ENCODE results near the gene LONP2.
"Not testable (repeated sequence)": the region's sequence is repeated elsewhere in the genome, so short reads cannot be mapped to it uniquely, and the experiment has no call there.

The LONP2 gene

DNA sequence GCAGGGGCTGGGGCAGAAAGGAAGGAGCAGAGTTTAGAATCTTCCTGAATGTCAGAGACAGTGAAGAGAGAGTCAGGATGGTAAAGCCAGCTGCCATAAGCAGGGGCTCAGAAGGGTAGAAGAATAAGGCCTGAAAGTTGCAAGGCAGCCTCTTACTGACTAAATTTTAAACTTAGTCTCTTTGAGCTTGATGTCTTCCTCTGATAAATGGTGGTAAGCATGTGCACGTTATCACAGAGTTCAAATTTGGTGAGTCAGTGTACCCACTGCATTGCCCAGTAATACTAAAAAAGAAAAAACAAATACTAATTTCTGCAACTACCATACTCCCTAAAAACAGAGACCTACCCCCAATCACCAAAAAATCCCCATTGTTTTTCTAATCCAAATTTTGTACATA lies 96.0 kb downstream of the LONP2 start:
- DNase-seq, result no peak

DNA sequence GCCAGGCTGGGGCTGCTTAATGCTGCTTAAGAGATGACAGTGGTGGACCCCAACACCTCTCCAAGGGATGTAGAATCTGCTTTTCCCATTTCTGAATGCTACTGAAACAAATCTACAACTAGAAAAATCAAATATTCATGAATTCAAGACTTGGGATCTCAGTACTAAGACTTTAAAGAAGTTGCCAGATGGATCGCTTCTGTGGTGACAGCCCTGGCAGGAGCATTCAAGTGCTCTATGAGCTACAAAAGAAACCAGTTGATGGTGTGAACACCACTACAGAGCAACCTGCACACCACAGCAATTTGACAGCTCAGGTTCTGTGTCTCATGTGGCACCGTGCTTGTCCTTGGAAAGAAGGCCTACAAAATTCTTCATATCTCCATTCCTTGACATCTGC lies 98.5 kb downstream of the LONP2 start:
- no peak for DNase-seq

DNA sequence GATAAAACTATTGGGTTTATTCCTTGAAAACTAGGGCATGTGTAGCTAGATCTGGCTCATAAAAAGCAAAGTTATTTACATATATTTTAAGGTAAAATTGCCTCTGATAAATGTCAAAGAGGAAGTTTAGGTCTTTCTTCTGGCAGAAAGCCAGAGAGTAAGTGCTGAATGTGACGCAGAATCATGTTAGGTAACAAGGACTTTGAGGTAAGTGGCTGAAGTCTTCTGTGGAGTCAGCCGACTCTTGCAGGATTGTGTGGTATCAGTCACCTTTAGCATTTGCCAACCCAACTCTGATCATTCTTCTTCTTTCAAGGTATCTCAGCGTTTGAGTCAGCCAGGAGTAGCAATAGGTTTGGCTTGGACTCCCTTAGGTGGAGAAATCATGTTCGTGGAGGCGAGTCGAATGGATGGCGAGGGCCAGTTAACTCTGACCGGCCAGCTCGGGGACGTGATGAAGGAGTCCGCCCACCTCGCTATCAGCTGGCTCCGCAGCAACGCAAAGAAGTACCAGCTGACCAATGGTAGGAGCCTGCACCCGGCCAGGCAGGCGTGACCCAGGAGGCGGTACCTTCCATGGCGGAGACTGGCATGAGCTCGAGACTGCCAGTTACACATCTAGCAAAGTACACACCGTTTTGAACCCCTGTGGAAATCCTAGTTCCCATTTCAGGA lies 103.2 kb downstream of the LONP2 start:
- DNase-seq, result no peak

DNA sequence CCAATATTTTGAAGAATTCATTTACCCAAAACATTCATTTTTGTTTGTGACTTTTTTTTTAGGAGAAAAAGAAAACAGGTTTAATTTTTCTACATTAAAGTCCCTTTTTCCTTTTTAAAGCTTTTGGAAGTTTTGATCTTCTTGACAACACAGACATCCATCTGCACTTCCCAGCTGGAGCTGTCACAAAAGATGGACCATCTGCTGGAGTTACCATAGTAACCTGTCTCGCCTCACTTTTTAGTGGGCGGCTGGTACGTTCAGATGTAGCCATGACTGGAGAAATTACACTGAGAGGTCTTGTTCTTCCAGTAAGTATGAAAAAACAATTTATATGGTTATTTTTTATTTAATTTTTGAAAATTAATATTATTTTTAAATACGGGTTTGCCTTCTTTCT lies 103.9 kb downstream of the LONP2 start:
- no peak for DNase-seq

DNA sequence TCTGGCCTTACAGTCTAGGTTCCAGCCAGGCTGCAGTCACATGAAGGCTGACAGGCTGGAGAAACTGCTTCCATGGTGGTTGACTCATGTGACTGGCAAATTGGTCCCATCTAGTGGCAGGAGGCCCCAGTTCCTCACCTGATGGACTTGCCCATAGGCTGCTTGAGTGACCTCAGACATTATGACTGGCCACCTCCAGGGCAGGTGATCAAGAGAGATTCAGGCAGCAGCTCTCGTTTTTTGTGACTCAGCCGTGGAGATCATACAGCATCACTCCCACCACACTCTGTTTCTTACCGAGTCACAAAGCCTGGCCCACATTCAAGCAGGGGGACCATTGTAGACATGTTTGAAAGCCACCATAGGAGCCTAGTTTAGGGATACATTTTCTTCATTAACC lies 106.6 kb downstream of the LONP2 start:
- no peak for DNase-seq

DNA sequence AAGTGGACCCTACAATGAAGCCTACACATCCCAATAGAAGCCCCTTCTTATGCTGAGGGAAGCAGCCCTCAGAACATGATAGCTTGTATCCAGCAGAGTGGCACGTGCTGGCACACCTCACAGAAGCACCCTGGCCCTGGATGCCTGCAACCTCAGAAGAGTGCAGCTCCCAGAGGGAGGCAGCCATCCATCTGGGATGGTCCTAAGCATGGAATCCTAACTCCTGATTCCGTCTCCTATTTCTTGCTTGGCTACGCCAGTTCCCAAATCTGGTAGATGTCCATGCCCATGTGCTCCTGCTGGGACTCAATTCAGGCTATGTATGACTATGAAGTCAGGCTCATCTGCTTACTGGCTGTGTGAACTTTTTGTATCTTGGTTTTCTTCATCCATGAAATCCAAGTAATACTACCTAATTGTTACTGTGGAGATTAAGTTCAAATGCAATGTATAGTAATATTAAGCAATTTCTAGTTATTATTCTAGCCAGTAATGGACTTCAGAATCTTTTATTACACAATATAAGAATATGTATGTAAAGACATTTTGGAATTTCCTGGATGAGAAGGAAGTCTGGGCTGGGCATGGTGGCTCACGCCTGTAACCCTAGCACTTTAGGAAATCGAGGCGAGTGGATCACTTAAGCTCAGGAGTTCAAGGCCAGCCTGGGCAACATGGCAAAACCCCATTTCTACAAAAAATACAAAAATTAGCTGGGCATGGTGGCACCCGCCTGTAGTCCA lies 108.7 kb downstream of the LONP2 start:
- DNase-seq, result no peak

DNA sequence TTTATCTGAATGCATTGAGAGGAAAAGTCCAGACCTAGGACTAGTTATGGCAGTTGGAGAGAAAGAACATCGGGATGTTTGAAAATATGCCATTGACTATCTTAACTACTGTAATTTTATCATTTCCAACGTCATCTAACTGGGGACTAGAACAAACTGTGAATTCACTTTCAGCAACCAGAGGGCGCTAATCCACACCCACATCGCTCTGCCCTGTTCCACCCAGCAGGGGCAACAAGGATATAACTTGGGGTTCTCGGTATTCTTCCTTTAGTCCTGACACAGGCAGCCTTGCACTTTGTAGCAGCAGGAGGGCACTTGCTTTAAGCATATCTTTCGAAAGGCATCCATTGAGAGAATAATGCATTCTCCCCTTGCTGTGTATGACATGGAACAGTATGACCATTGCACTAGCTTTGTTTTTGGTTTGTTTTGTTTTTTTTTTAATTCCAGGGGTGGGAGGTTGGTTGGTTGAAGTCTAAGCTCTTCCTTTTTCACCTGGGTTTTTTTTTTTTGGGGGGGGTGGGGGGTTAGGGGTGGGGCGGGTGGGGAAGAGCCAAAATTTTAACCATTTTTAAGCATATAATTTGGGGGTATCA lies 109.6 kb downstream of the LONP2 start:
- peak; percentile 30 for DNase-seq

DNA sequence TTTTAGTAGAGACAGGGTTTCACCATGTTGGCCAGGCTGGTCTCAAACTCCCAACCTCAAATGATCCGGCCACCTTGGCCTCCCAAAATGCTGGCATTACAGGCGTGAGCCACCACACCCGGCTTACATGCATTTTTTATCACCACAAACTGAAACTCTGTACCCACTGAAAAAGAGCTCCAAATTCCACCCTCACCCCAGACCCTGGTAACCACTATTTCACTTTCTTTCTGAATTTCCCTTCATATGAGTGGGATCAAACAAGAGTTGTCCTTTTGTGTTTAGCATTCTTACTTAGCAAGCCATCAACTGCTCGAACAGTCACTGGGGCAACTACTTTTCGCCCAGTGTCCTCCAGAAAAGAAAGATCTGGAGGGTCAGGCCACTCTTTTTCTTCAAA lies 110.3 kb downstream of the LONP2 start:
- DNase-seq, result not testable (repeated sequence)

DNA sequence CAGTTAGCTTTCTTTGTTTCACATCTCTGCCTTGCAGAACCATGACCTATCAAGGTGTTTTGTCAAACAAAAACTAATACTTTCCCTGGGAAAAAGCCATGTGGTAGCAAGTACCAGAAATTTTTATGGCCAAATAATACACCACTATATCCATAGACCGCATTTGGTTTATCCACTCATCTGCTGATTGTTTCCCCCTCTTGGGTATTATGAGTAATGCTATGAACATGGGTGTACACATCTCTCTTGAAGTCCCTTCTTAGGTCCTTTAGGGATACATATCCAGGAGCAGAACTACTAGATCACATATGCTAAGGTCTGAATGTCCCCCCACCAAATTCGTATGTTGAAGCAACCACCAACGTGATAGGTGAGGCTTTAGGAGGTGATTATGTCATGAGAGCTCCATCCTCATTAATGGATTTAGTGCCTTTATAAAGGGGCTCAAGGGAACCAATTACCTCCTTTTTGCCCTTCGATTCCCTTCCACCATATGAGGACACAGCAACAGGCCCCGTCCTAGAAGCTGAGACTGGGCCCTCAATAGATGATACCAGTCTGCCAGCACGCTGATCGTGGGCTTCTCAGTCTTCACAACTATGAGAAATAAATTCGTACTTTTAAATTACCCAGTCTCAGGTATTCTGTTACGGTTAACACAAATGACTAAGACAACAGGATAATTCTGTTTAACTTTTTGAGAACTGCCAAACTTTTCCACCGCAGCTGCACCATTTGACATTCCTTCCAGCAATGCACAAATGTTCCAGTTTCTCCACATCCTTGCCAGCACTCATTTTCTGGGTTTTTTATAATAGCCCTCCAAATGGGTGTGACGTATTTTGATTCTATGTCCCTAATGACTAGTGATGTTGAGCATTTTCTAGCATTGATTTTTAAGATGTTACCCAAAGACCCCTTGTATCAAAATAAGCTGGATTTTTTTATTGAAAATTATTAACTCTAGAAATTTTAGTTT lies 111.1 kb downstream of the LONP2 start:
- no peak for DNase-seq

DNA sequence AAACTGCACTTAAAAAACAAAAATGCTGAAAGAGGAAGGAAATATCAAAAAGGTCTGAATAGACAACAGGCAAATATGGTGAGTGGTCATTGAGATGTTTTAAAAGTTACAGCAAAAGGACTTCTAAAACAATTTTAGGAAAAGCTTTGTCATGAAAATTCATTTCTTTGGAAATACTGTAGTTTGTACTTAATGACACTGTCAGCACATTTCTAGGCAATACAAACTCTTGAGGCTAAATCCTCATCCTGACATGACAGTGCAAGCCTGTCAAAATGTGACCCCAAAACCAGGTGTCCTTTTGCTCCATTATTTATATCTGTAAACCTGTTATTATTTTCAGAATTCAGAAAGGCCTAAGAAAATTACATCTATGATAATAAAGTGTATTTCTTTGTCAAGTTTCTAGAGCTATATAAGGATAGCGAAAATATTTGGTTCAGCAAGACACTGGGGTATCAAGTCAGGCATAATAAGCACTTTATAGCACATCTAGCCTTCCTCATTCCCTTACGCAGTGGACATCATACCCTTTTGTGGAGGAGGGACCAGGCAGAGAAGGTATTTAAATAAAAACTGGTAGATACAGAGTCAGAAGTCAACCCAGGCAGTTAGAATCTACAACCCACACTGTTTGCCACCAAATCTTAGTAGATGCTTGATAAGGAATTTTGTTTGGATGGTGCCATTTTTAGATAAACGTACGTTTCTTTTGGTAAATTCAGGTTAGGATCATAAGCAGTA lies 112.7 kb downstream of the LONP2 start:
- DNase-seq, result no peak

DNA sequence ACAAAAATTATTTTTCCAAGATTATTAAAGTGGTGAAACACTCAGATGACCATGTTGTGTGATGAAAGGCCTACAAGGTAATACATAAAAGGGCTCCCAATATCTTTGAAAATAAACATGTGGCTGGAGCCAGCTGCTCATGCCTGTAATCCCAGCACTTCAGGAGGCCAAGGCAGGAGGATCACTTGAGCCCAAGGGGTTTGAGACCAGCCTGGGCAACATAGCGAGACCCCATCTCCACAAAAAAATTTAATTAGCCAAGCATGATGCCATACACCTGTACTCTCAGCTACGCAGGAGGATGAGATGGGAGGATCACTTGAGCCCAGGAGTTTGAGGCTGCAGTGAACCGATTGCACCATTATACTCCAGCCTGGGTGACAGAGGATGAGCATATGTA lies 114.3 kb downstream of the LONP2 start:
- DNase-seq, result no peak

DNA sequence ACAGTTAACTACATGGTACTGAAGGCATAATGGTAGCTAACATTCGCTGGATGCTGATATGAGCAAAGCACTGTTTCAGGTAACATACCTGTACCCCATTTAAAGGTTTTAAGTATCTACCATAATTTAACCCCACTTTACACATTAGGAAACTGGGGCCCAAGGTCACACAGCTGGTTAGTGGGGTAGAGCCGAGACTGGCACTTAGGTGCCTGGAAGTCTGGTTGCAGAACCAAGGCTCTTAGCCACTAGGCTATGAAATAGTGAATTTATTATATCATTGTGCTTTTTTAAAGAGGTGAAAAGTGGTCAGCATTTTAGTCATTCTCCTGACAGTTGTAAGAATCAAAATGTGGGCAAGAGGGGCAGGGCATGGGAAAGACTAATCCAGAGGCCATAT lies 115.9 kb downstream of the LONP2 start:
- no peak for DNase-seq

DNA sequence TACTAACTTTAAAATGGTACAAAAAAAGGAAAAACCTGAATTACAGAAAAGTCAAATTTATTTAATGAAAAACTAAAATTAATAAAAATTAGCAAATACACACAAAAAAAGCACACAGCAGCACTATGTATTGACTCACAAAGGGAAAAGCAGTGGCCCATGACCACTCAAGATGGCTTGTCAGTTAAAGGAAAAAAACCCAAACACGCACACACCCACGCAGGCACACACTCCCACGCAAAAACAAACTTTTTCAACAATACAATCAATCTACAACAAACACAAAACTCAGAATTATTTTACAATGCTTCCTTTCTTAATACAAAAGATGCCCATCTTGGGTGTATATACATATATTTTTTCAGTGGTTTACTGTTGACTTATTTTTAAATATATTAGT lies 116.9 kb downstream of the LONP2 start:
- DNase-seq, result no peak

DNA sequence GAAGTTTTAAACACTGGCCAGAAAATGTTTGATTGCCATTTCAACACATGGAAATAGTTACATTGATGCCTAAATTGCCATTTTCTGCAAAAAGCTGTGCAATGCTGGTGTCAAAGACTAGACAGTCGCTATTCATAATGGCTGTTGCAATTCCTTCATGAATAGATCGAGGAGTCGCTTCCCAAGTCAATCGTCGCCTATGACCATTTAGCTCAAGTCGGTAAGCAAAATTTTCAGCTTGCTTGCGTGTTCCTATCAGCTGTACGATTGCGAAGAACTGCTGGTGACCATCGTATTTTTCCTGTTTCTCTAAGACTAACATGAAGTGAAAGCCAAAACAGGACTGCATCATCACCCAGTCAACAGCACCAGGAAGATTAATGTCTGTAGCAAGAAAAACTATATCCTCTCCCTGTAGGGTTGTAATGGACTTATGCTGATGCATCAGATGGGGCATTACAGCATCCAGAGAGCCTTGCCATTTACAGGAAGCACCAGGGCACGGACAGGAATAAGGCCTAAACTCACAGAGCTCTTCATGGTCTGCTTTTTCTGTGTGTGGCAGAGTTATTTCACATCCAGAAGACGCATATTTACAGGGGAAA lies 117.5 kb downstream of the LONP2 start:
- no peak for DNase-seq

DNA sequence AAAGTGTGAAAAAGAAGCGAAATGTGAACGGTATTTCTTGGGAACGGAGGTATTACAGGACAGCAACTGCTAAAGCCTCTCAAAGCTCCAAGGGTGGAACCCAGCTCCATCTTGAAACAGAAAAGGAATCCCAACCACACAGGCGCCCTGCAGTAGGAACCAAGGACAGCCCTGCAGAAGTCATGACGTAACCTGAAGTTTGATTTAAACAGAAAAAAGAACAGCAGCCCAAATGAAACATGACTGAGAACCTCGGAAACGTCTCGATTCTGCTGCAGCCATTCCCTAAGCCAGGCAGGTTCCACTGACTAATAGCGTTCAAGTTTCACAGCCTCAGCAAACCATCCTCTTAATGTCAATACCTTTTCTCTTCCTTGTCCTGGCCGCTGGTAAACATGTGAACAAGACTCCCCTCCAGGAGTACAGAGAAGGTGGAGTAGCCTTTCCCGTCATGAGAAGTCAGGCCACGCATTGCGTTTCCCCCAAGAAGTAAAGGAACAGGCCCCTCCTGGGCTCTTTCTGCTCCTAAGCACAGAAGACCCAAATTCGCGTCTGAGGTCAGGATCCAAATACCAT lies 121.0 kb downstream of the LONP2 start:
- no peak for DNase-seq

DNA sequence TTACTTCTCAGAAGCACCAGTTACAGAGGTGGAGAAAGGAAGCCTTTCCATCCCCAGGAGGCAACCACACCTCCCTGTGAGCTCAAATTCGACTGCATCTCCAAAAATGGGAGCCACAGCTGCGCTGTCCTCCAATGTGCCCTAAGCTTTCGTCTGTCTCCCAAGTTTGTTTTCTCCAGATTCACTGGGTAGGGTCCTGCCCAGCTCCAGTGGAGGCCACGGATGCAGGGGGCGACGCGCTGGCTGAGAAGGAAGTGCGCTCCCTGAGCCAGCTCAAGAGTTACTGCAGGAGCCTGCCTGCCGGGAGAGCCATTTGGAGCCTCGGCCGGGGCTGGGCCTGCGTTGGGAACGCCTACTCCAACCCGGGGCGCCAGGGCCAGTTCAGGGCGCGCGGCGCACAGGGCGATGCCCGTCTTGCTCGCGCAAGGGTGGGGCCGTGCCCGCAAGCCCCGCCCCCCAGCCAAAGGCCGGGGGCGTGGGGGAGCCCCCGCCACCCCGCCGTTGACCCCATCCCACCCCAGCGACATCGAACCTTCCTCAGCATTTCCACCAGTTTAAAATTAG lies 121.6 kb downstream of the LONP2 start:
- DNase-seq, result peak; percentile 86

DNA sequence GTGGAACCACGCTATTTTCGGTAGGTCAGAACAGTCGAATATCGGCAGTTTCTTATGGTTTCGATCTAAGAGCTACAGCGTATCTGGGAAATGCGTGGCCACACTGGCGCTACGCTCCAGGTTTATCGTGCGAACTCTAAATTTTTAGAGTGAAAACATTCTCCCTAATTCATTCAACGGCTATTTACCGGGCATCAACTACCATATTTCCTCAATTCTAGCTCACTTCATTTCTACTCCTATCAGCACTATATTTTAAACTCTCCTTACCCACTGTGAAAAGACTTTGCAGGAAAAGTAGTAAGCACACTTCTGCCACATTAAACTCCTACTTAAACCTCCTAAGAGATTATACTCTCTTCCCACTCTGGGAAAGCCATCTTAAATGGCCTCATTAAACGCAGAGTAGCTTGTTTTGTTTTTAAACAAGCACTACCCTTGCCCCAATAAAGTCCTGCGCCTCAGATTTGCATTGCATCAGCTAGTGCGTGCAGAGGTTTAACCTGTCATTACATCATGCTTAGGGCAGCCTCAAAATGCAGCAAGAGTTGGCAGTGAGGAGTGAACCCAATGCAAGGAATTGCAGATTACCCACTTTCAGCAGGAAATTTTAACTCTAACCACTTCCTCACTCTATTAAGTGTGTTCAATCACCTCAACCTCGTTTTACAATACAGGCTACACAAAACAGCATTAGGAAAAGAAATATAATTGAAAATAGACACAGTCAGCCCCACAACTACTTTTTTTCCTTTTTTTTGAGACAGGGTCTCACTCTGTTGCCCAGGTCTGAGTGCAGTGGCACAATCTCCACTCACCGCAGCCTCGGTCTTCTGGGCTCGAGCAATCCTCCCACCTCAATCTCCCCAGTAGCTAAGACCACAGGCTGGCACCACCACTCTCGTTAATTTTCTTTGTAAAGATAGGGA lies 122.3 kb downstream of the LONP2 start:
- DNase-seq, result no peak

DNA sequence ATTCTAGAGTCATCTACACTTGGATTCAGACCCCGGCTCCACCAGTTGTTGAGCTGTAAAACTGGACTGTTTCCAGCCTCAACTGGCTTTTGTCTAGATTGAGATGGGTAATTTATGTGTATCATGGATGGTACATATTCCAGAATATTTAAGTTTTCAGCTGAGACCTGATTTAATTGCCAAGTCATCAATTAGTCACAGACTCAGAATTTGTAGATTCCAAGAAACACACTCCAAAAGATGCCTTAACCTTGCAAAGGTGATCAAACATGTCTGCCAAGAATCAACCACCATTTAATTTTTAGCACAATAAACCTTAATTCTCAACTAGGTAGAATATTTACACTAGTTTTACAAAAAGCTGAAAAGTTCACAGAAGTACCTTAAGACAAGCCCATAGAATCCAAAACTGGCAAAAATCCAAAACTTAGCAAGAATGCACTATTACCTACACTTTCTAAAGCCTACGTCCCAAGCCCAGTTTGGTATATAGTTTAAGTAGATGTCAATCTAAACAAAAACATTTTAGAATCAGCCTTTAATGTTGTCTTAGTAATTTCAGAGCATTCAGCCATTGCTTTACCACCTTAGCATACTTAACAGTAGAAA lies 123.4 kb downstream of the LONP2 start:
- DNase-seq, result no peak

DNA sequence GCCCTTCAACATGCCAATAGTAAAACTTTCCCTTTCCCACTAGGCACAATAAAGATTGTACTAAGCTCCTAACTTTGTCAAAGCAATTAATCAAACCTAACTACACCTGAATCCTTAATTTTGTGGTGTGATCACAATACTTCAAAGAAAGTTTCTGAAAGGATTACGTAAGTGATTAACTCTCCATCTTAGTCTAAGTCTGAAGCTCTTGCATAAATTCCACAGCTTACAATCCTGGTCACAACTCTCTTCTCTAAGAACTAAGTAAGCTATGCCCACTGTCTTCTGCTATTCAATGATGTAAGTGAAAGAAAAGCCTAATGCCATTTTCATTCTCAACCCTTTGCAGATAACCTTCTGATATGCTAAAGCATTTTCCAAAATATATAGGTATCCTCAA lies 125.7 kb downstream of the LONP2 start:
- DNase-seq, result no peak

DNA sequence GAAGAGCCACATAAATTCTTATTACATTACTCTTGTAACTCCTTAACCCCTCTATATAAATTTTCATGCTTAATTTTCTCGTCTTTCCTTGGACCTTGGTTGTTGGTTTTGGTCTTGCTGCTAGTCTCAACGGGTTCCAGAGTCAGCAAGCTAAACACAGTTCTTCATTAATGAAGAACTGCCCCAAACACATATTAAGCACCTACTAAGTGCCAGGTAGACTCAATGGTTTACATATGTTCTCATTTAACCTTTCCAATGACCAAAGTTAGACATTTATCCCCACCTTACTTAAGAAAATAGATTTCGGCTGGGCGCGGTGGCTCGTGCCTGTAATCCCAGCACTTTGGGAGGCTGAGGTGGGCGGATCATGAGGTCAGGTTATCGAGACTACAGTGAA lies 126.1 kb downstream of the LONP2 start:
- DNase-seq, result no peak
